GM21390 (cell line): ENCODE results near the gene MIB2.

Source experiments
- ATAC-seq: cut with Tn5 transposase; IDR thresholded peaks from one replicate; pipeline ENCODE4 v1.9.1; 2021; ENCODE audit not compliant: unreplicated experiment

The MIB2 gene

DNA sequence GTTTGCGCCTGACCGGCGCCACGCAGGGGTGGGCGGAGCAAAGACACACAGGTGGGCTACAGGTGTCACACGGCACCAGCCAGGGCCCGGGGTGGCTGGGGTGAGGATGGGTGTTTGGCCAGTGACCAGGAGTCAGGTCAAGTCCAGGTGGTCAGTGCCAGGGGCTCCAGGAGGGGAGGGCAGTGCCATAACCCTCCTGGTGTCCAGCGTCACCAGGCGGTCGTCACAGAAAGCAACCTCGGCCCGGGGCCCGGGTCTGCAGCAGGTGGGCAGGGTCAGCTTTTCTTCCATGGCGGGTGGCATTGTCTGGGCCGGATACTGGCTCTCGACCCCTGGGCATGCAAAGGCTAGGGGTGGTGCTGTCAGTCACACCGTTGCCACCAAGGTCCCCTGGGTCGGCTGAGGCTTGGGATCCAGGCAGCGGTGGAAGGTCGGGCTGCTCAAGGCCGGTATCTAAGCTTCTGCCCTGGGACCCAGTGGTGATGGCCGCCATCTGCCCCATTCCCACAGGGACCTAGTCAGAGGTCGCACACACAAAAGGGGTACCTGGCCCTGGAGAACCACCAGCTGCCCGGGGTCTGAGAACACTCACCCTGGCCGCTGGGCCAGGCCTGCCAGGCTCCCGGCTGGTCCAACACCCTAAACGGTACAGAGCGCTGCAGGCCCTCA is 17.1 kb upstream of the MIB2 start:
- no peak for ATAC-seq

DNA sequence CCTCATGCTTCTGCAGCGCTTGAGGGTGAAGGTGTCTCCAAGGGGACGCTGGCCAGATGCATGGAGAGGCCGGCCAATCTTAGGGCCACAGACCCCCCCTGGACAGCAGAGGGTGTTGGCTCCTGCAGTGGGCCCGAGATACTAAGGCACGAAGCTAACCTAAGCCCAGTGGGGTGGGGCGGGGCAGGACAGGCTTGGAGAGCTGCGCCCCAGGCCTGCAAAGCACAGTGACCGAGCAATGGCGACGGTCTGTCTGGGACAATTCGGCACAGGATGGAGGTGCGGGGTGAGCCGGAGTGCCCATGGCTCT is 16.6 kb upstream of the MIB2 start:
- no peak for ATAC-seq

DNA sequence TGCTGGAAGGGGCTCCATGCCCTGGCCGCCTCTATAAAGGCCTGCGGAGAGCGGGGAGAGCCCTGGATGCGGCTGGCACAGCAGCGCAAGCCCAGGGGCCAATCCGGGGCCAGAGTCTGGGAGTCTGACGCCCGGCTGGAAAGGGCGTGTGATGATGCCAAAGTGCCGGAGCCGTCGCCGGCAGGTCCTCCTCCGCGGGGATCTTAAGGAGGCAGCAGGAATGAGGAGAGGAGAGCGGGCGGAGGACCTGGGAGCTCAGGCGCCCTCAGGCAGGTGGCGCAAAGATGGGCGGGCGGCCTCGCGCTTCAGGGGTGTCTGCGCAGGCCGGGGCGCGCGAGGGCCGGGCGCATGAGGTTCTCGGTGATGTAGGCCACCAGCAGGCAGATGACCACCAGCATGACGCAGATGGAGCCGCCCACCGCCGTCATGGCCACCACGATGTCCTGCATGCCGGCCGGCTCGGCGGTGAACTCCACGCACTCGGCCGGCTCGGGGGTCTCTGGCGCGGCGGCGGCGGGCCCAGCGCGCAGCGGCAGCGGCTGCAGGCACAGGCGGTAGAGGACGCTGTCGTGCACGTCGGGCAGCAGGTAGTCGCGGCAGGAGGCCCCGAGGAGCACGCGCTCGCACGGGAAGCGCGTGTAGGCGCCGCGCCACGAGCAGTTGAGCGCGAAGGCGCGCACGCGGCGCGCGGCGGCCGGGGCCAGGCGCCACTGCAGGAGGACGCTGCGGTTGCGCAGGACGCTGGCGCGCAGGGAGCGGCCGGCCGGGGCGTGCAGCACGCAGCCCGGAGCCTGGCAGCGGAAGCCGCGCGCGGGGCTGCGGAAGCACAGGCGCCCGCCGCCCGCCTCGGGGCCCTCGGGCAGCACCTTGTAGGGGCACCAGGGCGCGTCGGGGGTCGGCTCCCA is 16.0 kb upstream of the MIB2 start:
- no peak for ATAC-seq

DNA sequence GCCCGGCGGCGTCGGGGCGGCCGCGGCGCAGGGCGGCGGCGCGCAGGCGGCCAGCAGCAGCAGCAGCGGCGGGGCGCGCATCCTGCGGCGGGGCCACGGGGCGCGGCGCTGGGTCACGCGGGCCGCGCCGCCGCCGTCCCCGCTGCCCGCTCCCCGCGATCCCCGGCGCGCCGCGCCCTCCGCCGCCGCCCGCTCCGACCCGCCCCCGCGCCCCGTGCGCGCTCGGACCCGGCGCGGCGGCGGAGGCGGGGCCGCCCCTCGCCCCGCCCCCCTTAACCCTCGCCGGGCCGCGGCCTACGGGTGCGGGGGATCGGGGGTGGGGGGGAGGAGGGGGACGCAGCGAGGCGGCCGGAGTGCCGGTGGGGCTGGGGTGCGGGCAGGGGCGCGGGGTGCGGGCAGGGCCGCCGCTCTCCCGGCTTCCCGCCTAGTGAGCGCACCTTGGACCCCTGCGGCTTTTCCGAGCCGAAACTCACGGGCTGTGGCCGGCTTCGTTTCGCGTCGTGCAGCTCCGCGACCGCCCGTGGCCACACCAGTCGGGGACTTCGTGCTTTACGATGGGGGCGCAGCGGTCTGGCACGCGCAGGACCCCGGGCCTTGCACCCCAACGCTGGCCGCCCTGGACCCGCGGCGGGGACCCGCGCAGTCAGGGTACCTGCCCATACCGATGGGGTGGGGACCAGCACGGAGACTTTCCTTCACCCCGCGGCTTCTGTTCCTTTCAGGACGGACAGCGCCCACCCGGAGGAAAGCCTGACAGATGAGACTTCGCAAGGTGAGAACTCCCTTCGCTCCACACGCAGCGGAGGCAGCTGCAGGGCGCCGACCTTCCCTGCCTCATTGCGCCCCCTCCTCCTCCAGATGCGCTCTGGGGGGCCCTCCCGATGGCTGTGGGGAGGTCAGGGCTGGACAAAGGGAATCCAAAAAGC is 15.1 kb upstream of the MIB2 start, which contains the start of gene FNDC10:
Gene FNDC10, minus strand, starts transcription at position 201 of the 926 bp plus-strand sequence. Its CDS starts 120 bp downstream, at position 81.
- no peak for ATAC-seq

DNA sequence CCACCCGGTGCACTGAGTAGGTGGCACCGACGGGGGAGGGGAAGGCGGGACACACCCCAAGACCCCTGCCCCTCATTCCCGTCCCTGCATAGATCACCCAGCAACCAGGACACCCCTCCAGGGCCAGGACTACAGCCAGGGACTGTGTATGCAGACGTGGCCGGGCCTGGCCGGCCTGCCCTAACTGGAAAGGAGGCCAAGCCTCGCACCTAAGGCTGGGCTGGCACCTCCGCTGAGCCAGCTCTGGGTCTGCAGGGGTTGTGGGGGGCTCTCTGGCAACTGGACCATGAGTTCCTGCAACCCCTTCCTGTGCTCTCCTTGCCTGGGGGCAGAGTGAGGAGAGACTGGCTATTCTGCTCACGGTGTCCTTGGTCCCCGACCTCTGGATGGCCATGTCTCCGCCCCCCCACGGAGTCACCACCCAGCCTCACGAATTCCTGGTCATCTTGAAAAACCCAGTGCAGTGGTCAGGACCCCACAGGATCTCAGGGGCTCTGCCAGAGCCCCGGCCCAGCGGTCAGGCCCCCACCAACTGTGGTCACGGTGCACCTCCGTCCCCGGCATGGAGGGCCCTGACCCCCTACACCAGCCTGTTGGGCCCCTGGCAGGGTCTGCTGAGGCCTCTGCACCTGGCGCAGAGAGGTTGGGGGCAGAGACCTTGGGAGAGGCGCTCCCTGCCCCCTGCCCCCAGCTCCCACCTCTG is 14.3 kb upstream of the MIB2 start:
- no peak for ATAC-seq

DNA sequence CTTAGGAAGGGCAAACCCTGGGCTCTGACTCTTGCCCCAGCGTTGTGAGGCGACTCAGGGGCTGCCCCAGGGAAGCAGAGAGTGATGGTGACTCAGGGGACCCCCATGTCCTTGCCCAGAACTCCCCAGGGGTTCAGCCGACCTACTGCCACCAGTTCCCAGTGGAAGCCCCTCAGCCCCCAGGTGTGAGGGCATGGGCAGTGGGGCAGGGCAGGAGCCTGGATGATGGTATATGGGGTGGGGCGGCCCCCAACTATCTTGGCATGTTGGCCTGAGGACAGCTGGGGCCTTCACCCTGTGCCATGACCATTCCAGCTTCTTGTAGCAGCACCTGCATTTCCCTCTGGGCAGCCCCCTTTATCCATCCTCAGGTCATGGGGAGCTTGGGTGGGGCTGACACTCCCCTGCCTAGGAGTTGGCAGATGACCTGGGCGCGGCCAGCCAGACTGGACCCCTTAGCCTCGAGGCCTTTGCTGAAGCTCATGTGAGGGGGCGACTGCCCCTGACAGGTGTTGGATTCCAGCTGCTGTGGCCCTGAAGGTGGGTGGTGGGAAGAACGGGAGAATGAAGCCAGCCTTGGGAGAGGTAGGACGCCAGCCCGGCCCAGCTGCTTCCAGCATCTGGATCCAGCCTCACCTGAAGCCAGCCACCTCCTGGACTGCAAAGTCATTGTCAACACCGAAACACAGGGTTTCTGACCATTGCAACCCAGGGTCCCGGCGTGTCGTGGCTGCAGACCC is 13.6 kb upstream of the MIB2 start:
- no peak for ATAC-seq

DNA sequence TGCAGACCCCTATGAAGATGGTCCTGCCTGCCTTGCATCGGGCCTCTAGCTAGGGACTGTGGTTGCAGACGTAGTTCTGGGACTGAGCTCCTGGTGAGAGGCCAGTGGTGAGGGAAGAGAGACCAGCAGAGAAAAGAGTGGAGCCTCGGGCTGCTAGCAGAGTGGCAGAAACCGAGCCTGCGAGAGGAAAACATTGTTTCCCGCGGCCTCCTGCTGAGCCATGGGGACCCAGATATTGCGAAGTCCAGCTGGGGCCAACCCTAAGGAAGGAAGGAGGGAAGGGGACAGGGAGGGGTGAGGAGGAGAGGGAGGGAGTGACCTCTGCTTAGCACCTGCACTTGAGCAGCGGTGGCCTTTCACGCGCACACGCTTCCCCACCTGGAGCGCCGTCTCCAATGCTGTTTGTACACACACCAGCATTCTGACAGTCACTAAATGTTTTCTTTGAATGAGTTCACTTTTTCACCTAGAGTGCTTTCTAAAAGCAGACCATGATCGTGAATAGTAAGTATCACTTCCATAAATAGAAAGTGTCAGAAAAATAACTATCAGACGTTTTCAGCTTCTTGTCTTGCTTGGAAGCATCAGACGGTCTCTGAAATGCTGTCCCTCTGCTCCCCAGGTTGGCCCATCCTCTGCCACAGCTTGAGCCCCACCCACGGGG is 12.9 kb upstream of the MIB2 start:
- no peak for ATAC-seq

DNA sequence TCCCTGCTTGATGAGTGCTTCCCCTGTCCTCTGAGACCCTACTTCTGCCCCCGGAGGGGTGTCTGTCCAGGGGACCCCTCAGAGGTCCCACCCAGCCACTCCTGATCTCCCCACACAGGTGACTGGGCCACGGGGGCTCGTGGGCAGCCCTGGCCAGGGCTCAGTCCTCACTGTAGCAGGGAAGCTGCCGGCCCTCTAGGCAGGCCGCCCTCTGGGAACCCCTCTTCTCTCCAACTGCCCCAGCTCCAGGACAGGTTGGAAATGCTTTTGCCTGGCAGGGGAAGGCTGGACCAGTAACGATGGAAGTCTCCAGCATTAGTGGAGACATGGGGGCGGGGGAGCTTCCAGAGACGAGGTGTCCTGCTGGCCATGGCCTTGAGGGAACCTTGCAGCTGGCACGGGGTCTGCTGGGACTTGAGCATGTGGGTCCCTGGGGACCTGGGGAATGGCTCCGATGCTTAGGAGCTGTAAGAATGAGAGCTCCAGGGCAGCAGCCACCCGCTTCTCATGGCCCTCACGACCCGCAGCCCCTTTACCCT is 12.3 kb upstream of the MIB2 start:
- no peak for ATAC-seq

DNA sequence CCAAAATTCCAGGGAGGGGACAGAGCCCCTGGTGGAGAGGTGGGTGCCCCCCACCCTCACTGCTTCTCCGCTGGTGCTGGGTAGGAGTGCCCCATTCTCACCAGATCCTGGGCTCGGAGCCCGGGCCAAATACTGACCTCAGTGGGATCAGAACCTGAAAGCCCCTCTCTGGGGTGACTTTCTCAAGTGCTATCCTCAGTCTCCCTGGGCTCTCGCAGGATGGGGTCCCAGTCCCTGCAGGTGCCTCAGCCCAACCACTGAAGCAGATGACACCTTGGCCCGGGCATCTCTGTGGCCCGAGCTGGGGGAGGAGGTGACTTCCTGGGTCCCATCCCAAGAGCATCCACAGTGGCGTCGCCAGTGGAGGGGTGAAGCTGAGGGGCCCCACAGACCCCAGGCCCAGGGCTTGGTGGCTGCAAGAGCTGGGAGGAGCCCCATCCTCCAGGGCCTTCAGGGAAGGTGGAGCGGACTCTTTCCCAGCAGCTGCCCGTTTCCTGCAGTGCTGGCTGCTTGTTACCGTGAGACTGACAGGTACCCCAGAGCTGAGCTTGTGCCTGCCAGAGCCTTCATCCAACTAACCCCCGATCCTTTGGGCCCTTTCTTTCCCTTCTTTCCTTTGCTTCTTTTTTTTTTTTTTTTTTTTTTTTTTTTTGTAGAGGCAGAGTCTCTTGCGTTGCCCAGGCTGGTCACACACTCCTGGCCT is 11.5 kb upstream of the MIB2 start:
- no peak for ATAC-seq

DNA sequence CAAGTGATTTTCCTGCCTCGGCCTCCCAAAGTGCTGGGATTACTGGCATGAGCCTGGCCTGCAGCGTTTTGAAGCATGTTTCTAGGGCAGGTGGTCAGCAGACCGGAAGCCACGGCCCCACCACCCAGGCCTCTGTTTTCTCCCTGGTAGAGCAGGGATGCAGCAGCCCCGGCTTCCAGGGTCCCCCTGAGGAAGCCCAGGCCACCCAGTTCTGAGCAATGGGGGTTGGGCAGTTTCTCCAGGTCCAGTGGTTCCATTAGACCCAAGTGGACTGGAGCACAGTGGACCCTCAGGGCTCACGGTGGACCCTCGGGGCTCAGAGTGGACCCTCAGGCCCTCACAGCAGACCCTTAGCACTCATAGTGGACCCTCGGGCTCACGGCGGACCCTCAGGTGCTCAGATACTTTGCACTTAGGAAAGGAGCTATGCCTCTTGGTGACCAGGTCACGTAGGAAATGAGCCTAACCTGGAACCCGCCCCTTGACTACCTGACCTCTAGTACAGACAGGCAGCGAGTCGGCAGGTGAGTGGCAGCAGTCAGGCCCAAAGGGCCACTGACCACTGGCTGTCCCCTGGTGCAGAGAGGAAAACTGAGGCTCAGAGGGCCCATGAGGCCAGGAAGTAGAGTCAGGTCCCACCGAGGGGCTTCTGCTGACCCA is 10.8 kb upstream of the MIB2 start:
- no peak for ATAC-seq

DNA sequence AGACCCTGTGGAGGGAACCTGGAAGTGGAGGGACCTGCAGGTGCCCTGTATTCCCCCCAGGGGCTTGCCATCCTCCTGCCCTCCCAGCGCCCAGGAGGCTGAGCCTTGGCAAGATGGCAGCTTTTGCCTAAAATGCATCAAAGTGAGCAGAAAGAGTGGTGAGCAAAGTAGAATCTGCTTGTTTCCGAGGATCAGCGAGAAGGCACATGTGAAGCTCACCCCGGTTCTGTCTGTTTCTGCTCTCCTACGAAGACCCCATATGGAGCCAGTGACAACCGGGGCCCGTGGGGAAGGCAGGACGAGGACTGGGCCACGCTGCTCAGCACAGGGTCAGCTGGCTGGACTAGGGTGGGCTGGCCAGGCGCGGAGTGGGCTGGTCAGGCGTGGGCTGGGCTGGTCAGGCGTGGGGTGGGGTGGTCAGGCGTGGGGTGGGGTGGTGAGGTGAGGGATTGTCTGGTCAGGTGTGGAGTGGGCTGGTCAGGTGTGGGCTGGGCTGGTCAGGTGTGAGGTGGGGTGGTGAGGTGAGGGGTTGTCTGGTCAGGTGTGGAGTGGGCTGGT is 10.2 kb upstream of the MIB2 start:
- ATAC-seq = no peak

DNA sequence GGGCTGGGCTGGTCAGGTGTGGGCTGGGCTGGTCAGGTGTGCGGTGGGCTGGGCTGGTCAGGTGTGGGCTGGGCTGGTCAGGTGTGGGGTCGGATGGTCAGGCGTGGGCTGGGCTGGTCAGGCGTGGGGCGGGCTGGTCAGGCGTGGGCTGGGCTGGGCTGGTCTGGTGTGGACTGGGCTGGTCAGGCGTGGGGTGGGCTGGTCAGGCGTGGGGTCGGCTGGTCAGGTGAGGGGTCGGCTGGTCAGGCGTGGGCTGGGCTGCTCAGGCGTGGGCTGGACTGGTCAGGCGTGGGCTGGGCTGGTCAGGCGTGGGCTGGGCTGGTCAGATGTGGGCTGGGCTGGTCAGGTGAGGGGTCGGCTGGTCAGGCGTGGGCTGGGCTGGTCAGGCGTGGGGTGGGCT is 9.6 kb upstream of the MIB2 start:
- ATAC-seq = no peak

DNA sequence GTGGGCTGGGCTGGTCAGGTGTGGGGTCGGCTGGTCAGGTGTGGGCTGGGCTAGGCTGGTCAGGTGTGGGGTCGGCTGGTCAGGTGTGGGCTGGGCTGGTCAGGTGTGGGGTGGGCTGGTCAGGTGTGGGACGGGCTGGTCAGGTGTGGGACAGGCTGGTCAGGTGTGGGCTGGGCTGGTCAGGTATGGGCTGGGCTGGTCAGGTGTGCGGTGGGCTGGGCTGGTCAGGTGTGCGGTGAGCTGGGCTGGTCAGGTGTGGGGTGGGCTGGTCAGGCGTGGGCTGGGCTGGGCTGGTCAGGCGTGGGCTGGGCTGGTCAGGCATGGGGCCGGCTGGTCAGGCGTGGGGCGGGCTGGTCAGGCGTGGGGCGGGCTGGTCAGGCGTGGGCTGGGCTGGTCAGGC is 9.1 kb upstream of the MIB2 start:
- no peak for ATAC-seq

DNA sequence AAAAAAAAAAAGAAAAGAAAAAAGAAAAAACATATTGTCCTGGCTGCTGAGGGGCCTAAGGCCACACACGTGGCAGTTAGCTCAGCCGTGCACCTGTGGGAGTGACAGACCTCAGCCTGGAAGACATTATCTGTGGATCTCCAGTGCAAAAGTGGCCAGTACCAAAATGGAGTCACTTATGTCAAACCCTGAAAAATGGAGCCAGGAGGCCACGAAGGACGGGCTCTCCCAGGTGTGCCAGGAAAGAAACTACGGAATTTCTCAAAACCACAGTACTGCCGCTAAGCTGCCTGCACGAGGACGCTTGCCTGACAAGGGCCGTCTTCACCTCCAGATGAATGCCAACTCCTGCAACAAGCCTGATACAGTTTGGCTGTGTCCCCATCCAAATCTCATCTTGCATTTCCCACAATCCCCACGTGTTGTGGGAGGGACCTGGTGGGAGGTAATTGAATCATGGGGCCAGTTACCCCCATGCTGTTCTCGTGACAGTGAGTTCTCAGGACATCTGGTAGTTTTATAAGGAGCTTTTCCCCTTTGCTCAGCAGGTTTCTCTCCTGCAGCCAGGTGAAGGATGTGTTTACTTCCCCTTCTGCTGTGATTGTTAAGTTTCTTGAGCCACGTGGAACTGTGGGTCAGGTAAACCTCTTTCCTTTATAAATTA is 5.3 kb upstream of the MIB2 start:
- ATAC-seq = no peak

DNA sequence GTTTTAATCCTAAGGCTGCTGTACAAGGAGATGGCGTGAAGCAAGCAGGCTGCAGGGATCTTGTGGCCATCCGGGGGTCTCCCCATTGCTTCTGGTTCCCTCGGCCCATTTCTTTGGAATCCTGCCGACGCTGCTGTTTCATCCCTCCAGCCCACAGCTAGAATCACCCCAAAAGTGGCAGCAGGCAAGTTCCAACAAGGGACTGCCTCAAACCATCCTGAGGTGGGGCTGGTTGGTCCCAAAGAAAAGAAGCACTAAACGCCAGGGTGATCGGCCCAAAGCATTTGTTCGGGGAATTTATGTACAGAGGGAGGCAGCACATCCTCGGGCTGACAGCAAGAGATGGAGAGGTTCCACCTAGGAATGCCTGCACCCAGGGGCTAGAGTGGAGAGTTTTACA is 4.5 kb upstream of the MIB2 start:
- ATAC-seq = no peak

DNA sequence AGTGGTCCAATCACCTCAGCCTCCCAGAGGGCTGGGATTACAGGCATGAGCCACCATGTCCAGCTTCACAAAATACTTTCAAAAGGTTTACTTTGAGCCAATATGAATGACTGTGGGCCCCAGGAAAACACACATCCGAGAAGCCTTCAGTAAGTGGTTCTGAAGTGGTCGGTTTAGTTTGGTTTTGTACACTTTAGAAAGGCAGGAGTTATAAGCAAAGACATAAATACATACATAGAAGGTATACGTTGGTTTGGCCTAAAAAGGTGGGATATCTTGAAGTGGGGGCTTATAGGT is 3.2 kb upstream of the MIB2 start:
- ATAC-seq = no peak

DNA sequence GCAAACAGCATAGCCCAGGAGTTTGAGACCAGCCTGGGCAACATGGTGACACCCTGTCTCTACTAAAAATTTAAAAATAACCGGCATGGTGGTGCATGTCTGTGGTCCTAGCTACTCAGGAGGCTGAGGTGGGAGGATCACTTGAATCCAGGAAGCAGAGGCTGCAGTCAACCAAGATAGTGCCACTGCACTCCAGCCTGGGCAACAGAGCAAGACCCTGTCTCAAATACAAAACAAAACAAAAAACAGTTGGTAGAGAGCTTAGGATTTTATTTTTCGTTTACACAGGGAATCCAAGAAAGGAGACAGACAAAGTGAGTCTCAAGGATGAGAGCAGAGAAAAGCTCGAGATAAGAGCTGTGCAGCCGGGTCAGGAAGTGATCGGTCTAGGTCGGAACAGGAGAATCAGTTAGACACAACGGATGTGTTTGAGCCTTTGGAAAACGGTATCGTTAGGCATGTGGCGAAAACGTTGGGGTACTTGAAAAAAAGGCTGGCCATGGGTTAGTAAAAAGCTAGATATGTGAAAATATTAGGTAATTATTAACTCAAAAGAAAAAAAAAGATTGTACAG is 1.7 kb upstream of the MIB2 start:
- no peak for ATAC-seq
